CD4-positive, alpha-beta T cell treated with Interleukin-15 for 4 hours (primary cell): ENCODE data around the gene SYNGR2.
A peak's percentile ranks its signal among the peaks of the same experiment; 100 is the strongest.

ENCODE experiments used
- DNase-seq: peaks from one replicate; pipeline ENCODE4 v3.0.0-alpha.2; 2020; ENCODE audit warnings: low spot score

The SYNGR2 gene

GRCh38 chr17:78204387-78205123 is 36.2 kb downstream of the SYNGR2 start:
- DNase-seq: no peak

GRCh38 chr17:78205124-78205775 is 36.9 kb downstream of the SYNGR2 start:
- no peak for DNase-seq

DNA sequence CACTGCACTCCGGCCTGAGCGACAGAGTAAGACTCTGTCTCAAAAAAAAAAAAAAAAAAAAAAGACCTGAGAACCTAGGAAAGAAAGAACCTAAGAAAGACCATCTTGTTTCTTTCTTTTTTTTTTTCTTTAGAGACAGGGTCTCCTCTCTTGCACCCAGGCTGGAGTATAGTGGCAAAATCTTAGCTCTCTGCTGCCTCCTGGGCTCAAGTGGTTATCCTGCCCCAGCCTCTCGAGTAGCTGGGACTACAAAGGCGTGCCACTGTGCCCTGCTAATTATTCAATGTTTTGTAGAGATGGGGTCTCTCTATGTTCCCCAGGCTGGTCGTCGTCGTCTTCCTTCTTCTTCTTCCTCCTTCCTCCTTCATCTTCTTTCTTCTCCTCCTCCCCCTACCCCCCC is 37.9 kb downstream of the SYNGR2 start:
- no peak for DNase-seq

DNA sequence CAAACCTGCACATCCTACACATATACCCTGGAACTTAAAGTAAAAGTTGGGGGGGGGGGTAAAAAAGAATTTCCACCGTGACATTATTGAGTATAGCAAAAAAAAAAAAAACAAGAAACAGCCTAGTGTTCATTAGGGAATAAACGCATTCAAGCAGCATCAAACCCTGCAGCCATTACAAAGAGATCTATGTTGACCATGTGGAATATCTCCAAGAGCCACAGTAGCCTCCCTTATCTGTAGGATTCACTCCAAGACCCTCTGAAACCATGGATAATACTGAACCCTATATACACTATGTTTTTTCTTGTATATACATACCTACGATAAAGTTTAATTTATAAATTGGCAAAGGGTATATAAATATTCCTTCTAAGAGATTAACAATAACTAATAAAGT is 40.1 kb downstream of the SYNGR2 start:
- DNase-seq: no peak

- no peak for DNase-seq
Observed at GRCh38 chr17:78210111-78210510, 41.7 kb downstream of the SYNGR2 start.

- DNase-seq: no peak
Observed at GRCh38 chr17:78211032-78211431, 42.7 kb downstream of the SYNGR2 start.

DNA sequence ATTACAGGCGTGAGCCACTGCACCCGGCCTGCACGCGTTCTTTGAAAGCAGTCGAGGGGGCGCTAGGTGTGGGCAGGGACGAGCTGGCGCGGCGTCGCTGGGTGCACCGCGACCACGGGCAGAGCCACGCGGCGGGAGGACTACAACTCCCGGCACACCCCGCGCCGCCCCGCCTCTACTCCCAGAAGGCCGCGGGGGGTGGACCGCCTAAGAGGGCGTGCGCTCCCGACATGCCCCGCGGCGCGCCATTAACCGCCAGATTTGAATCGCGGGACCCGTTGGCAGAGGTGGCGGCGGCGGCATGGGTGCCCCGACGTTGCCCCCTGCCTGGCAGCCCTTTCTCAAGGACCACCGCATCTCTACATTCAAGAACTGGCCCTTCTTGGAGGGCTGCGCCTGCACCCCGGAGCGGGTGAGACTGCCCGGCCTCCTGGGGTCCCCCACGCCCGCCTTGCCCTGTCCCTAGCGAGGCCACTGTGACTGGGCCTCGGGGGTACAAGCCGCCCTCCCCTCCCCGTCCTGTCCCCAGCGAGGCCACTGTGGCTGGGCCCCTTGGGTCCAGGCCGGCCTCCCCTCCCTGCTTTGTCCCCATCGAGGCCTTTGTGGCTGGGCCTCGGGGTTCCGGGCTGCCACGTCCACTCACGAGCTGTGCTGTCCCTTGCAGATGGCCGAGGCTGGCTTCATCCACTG is 45.8 kb downstream of the SYNGR2 start, which contains the start of gene BIRC5:
Gene BIRC5, plus strand, starts transcription at position 238 of the 690 bp plus-strand sequence. Its CDS starts 64 bp downstream, at position 302.
- peak; percentile 88 for DNase-seq

DNA sequence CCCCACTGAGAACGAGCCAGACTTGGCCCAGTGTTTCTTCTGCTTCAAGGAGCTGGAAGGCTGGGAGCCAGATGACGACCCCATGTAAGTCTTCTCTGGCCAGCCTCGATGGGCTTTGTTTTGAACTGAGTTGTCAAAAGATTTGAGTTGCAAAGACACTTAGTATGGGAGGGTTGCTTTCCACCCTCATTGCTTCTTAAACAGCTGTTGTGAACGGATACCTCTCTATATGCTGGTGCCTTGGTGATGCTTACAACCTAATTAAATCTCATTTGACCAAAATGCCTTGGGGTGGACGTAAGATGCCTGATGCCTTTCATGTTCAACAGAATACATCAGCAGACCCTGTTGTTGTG is 46.3 kb downstream of the SYNGR2 start:
- DNase-seq: no peak

DNA sequence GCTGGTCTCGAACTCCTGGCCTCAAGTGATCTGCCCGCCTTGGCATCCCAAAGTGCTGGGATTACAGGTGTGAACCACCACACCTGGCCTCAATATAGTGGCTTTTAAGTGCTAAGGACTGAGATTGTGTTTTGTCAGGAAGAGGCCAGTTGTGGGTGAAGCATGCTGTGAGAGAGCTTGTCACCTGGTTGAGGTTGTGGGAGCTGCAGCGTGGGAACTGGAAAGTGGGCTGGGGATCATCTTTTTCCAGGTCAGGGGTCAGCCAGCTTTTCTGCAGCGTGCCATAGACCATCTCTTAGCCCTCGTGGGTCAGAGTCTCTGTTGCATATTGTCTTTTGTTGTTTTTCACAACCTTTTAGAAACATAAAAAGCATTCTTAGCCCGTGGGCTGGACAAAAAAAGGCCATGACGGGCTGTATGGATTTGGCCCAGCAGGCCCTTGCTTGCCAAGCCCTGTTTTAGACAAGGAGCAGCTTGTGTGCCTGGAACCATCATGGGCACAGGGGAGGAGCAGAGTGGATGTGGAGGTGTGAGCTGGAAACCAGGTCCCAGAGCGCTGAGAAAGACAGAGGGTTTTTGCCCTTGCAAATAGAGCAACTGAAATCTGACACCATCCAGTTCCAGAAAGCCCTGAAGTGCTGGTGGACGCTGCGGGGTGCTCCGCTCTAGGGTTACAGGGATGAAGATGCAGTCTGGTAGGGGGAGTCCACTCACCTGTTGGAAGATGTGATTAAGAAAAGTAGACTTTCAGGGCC is 51.2 kb downstream of the SYNGR2 start:
- DNase-seq: no peak
